GM10266 (cell line): Measurements from ENCODE around the gene ABCG1.

ENCODE experiments used
- DNase-seq: peaks from one replicate; pipeline ENCODE4 v3.0.0; 2012; ENCODE audit errors: extremely low spot score
- CTCF ChIP-seq: IDR thresholded peaks from 2 replicates; pipeline ENCODE4 v1.5.1; 2012; ENCODE audit warnings: mild to moderate bottlenecking, low read depth; ENCODE audit not compliant: control insufficient read depth, insufficient read depth; ENCODE audit errors: missing control alignments

Gene ABCG1

GRCh38 chr21:42209801-42210479, 9.0 kb upstream of the ABCG1 start:
- DNase-seq: no peak
- TF ChIP-seq CTCF: no peak

- no peak for DNase-seq
- TF ChIP-seq CTCF: no peak
Measured at GRCh38 chr21:42212266-42212665, 6.7 kb upstream of the ABCG1 start.

- DNase-seq: no peak
- TF ChIP-seq CTCF: no peak
Measured at GRCh38 chr21:42213082-42213774, 5.7 kb upstream of the ABCG1 start.

- no peak for TF ChIP-seq CTCF
- no peak for DNase-seq
Measured at GRCh38 chr21:42214081-42214750, 4.7 kb upstream of the ABCG1 start.

GRCh38 chr21:42214921-42215320, 4.0 kb upstream of the ABCG1 start:
- DNase-seq: no peak

GRCh38 chr21:42215942-42216725, 2.8 kb upstream of the ABCG1 start:
- no peak for DNase-seq
- no peak for TF ChIP-seq CTCF

More at GRCh38 chr21:42214921-42215320, 4.0 kb upstream of the ABCG1 start:
- TF ChIP-seq CTCF: no peak
